Thymus (tissue), 11 donors: ENCODE results near the gene HPS4. TPM values are rescaled to one million over a fixed set of nuclear protein-coding genes. Genes with fewer than 3 reads are reported as not detected.

Experiments
- DNase-seq, 9 donors: peaks; one replicate each; pipeline ENCODE4 v3.0.0-alpha.2; 2013; ENCODE audit warnings: low spot score in 9 of 9, low read depth in 6 of 9, missing footprints in 1 of 9
- H3K27ac ChIP-seq, 2 donors: one replicate each; pipeline ENCODE4 v1.5.1; 2013; ENCODE audit warnings: control low read depth in 1 of 2, low read depth in 1 of 2, low read length in 1 of 2, mild to moderate bottlenecking in 1 of 2, moderate library complexity in 1 of 2
- H3K27me3 ChIP-seq, 2 donors: one replicate each; pipeline ENCODE4 v1.5.1; 2013; ENCODE audit warnings: low read length in 1 of 2; ENCODE audit not compliant: control insufficient read depth in 2 of 2, insufficient read depth in 1 of 2
- H3K36me3 ChIP-seq, 2 donors: one replicate each; pipeline ENCODE4 v1.5.1; 2013; ENCODE audit warnings: low read length in 1 of 2, mild to moderate bottlenecking in 1 of 2, moderate library complexity in 1 of 2; ENCODE audit not compliant: control insufficient read depth in 2 of 2, insufficient read depth in 2 of 2
- H3K4me1 ChIP-seq, 2 donors: one replicate each; pipeline ENCODE4 v1.5.1; 2013; ENCODE audit warnings: low read length in 2 of 2; ENCODE audit not compliant: control insufficient read depth in 2 of 2, insufficient read depth in 2 of 2
- H3K4me3 ChIP-seq, 2 donors: one replicate each; pipeline ENCODE4 v1.5.1; 2013; ENCODE audit warnings: low read length in 2 of 2, control low read depth in 1 of 2, mild to moderate bottlenecking in 1 of 2
- H3K9me3 ChIP-seq, 2 donors: one replicate each; pipeline ENCODE4 v1.5.1; 2013; ENCODE audit warnings: low read length in 1 of 2, mild to moderate bottlenecking in 1 of 2; ENCODE audit not compliant: control insufficient read depth in 2 of 2, insufficient read depth in 1 of 2
- WGBS: extraction: QIAGEN DNeasy Blood & Tissue Kit; methylation state at CpG from one replicate; pipeline ENCODE4 v1.1.7; 2013; 5-methylcytosine and 5-hydroxymethylcytosine counted together
- polyA plus RNA-seq: library from polyadenylated mRNA; stranded (reverse); fragments of 200-250 nt; gene quantifications from one replicate; pipeline ENCODE4 v1.2.3, GENCODE V29; 2013
- total RNA-seq: library from RNA; stranded (reverse); fragments of 120-200 nt; gene quantifications from one replicate; pipeline ENCODE4 v1.2.4, GENCODE V29; 2013
- donor health status: healthy.

The HPS4 gene
- total and polyA plus RNA-seq, 2 donors, result 20.6 to 32.2 TPM

- WGBS, result 98% methylated on average over 23 of the region's 23 CpGs
- DNase-seq, result no peak
- peaks cover 41 to 54% of the 10 kb centered on the region in 2 donors for H3K36me3 ChIP-seq
- no peak overlapping the region for H3K4me3 ChIP-seq
- H3K27ac ChIP-seq, result no peak overlapping the region
- no peaks in the 10 kb centered on the region for H3K9me3 ChIP-seq
- no peaks in the 10 kb centered on the region for H3K4me1 ChIP-seq
- H3K27me3 ChIP-seq, result no peaks in the 10 kb centered on the region
Observed at GRCh38 chr22:26452236-26453016, 31.2 kb downstream of the HPS4 start.

GRCh38 chr22:26450453-26451185, 33.0 kb downstream of the HPS4 start:
- Histone ChIP-seq H3K27me3 (no peaks in the 10 kb centered on the region), H3K36me3 (peaks cover 35 to 46% of the 10 kb centered on the region in 2 donors), H3K9me3 (no peaks in the 10 kb centered on the region), H3K4me3 (no peak overlapping the region), H3K27ac (no peak overlapping the region), H3K4me1 (no peaks in the 10 kb centered on the region)
- 96% methylated on average over 9 of the region's 9 CpGs for WGBS
- DNase-seq, result no peak

- DNase-seq, result no peak
- Histone ChIP-seq H3K9me3 (no peaks in the 10 kb centered on the region), H3K4me1 (no peaks in the 10 kb centered on the region), H3K27me3 (no peaks in the 10 kb centered on the region), H3K27ac (no peak overlapping the region), H3K36me3 (peaks cover 33 to 43% of the 10 kb centered on the region in 2 donors), H3K4me3 (no peak overlapping the region)
- WGBS, result 93% methylated on average over 6 of the region's 6 CpGs
Observed at GRCh38 chr22:26448941-26449340, 34.6 kb downstream of the HPS4 start.

- no peaks in the 10 kb centered on the region for H3K4me1 ChIP-seq
- WGBS, result 96% methylated on average over 5 of the region's 5 CpGs
- no peaks in the 10 kb centered on the region for H3K9me3 ChIP-seq
- H3K4me3 ChIP-seq, result no peak overlapping the region
- peaks cover 27 to 37% of the 10 kb centered on the region in 2 donors for H3K36me3 ChIP-seq
- no peak overlapping the region for H3K27ac ChIP-seq
- H3K27me3 ChIP-seq, result no peaks in the 10 kb centered on the region
- DNase-seq, result no peak
Observed at GRCh38 chr22:26448334-26448733, 35.2 kb downstream of the HPS4 start.

GRCh38 chr22:26447584-26448329, 35.8 kb downstream of the HPS4 start:
- Histone ChIP-seq H3K27ac (no peak overlapping the region), H3K27me3 (no peaks in the 10 kb centered on the region), H3K4me3 (no peak overlapping the region), H3K36me3 (peaks cover 21 to 31% of the 10 kb centered on the region in 2 donors), H3K9me3 (no peaks in the 10 kb centered on the region), H3K4me1 (no peaks in the 10 kb centered on the region)
- no peak for DNase-seq
- 90% methylated on average over 15 of the region's 15 CpGs for WGBS

- Histone ChIP-seq H3K4me3 (no peak overlapping the region), H3K4me1 (no peaks in the 10 kb centered on the region), H3K9me3 (no peaks in the 10 kb centered on the region), H3K36me3 (peaks cover 14 to 25% of the 10 kb centered on the region in 2 donors), H3K27me3 (no peaks in the 10 kb centered on the region), H3K27ac (no peak overlapping the region)
- 93% methylated on average over 17 of the region's 17 CpGs for WGBS
- DNase-seq, result no peak
Observed at GRCh38 chr22:26446808-26447515, 36.6 kb downstream of the HPS4 start.

- Histone ChIP-seq H3K4me3 (no peak overlapping the region), H3K9me3 (no peaks in the 10 kb centered on the region), H3K27ac (no peak overlapping the region), H3K4me1 (no peaks in the 10 kb centered on the region), H3K36me3 (peaks cover 2 to 14% of the 10 kb centered on the region in 2 donors), H3K27me3 (no peaks in the 10 kb centered on the region)
- no peak for DNase-seq
- 93% methylated on average over 15 of the region's 15 CpGs for WGBS
Observed at GRCh38 chr22:26445577-26446275, 37.9 kb downstream of the HPS4 start.

GRCh38 chr22:26444777-26445176, 38.8 kb downstream of the HPS4 start:
- Histone ChIP-seq H3K9me3 (no peaks in the 10 kb centered on the region), H3K36me3 (peaks cover 0 to 4% of the 10 kb centered on the region in 2 donors), H3K27ac (no peak overlapping the region), H3K4me3 (no peak overlapping the region), H3K27me3 (no peaks in the 10 kb centered on the region), H3K4me1 (no peaks in the 10 kb centered on the region)
- 90% methylated on average over 8 of the region's 8 CpGs for WGBS
- DNase-seq, result no peak
